ENCODE measurements around the gene TMEM151A.
A peak's percentile ranks its signal among the peaks of the same experiment; 100 is the strongest.

TMEM151A gene

DNA sequence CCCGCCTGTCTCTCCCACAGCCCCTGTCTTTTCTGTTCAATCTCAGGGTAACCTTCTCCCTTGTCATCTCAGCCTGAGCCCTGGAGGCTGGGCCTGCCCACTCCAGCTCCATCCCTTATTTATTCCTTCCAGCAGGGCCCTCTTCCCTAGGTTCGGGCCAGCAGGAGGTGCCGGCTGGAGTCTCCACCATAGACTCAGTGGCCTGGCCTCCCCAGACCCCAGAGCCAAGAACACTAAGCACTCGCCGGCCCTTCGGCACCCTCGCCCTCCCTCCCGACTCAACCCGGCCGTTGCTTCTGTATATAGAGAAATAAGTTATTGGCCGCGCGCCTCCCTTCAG lies 24.7 kb upstream of the TMEM151A start:
- H3K9me3 ChIP-seq (ENCODE audit: control insufficient read depth, low read length), result no peaks in the 10 kb centered on the region
- WGBS, 2 experiments, result 29 to 30% methylated on average over 13 of the region's 13 CpGs
- no peak overlapping the region for H3K27ac ChIP-seq (ENCODE audit: insufficient read depth, low read depth, low read length, poor library complexity, severe bottlenecking)
- peak overlapping the region; percentile 98 for H3K4me3 ChIP-seq (ENCODE audit: insufficient read depth, low read depth, low read length)
- no peaks in the 10 kb centered on the region for H3K4me1 ChIP-seq (ENCODE audit: control insufficient read depth, insufficient read depth, low read length)
- H3K27me3 ChIP-seq (ENCODE audit: control insufficient read depth, insufficient read depth, low read length, poor library complexity, severe bottlenecking), result no peaks in the 10 kb centered on the region
- peaks cover 26% of the 10 kb centered on the region for H3K36me3 ChIP-seq (ENCODE audit: control insufficient read depth, insufficient read depth, low read length)

DNA sequence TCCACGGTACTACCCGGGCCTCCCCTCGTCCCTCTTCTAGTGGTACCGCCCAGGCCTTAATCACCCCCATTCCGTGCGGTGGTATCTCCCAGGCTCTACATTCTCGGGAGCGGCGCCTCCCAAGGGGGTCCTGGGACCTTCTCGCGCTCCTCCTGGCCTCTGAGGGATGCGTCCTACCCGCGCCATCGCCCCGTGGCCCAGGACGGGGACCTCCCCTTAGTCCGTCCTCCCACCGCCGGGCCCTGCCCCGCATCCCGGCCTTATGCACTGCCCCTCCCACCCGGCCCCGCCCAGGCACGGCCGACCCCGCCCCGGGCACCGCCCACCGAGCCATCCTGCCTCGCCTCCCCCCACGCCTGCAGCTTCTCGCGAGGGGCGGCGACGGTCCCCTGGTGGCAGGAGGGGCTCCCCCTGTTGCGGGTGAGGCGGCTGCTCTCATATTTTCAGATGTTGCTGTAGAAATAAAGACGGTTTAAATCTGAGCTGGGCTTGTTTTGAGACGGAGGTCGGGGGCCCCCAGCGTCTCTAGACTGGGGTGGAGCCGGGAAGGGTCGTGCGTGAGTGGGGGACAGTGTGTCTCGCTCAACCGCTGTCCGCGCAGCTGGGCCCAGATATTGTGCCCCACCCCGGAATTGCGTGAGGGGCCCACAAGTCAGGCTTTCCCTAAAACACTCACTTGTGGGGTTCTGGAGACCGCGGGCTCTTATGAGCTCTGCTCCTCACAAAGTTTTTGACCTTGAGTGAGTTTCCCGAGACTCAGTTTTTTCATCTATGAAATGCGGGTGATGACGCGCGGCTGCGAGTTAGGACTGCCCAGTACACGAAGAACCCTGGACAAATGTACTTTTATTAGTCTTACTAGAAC lies 24.1 kb upstream of the TMEM151A start:
- Histone ChIP-seq H3K27ac (ENCODE audit: insufficient read depth, low read depth, low read length, poor library complexity, severe bottlenecking) (peak overlapping the region; percentile 64), H3K4me1 (ENCODE audit: control insufficient read depth, insufficient read depth, low read length) (no peaks in the 10 kb centered on the region), H3K9me3 (ENCODE audit: control insufficient read depth, low read length) (no peaks in the 10 kb centered on the region), H3K27me3 (ENCODE audit: control insufficient read depth, insufficient read depth, low read length, poor library complexity, severe bottlenecking) (no peaks in the 10 kb centered on the region), H3K4me3 (ENCODE audit: insufficient read depth, low read depth, low read length) (peak overlapping the region; percentile 98), H3K36me3 (ENCODE audit: control insufficient read depth, insufficient read depth, low read length) (peaks cover 31% of the 10 kb centered on the region)
- 1 to 2% methylated on average over 61 of the region's 61 CpGs for WGBS, 2 experiments

DNA sequence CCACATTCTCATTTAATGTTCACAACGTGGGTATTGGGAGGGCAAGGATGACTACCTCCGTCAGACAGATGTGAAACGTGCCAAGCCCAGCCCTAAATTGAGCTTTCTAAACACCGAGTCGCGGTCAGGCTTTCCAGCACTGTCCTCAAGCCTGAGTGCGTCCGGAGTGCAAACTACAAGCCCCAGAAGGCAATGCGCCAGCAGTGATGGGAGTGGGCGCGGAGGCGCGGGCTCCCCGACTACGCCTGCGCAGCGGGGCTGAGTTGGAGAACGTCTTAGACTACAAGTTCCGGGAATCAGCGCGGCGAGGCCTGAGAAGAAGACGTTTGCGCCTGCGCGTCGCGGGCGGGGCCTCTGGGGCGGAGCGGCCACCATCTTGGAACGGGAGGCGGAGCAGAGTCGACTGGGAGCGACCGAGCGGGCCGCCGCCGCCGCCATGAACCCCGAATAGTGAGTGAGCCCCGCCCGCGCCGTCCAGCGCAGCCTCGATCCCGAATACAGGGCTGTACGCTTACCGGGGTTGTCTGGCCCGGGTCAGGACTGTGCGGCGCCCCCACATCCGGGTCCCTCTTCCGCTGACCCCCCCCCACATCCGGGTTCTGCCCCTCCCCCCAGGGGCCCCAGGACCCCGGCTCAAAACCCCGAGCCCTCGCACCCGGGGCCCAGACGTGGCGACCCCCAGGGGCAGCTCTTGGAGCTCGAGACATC lies 23.3 kb upstream of the TMEM151A start, which contains the start of gene RAB1B:
Gene RAB1B, plus strand, starts transcription at position 396 of the 708 bp plus-strand sequence. Its CDS starts 41 bp downstream, at position 437.
- Histone ChIP-seq H3K4me1 (ENCODE audit: control insufficient read depth, insufficient read depth, low read length) (no peaks in the 10 kb centered on the region), H3K27me3 (ENCODE audit: control insufficient read depth, insufficient read depth, low read length, poor library complexity, severe bottlenecking) (no peaks in the 10 kb centered on the region), H3K36me3 (ENCODE audit: control insufficient read depth, insufficient read depth, low read length) (peaks cover 31% of the 10 kb centered on the region), H3K27ac (ENCODE audit: insufficient read depth, low read depth, low read length, poor library complexity, severe bottlenecking) (peak within 1 kb of the TSS; percentile 71), H3K9me3 (ENCODE audit: control insufficient read depth, low read length) (no peaks in the 10 kb centered on the region), H3K4me3 (ENCODE audit: insufficient read depth, low read depth, low read length) (peak within 1 kb of the TSS; percentile 98)
- 0% methylated on average over 63 to 64 of the region's 64 CpGs for whole genome bisulfite sequencing, 2 experiments

DNA sequence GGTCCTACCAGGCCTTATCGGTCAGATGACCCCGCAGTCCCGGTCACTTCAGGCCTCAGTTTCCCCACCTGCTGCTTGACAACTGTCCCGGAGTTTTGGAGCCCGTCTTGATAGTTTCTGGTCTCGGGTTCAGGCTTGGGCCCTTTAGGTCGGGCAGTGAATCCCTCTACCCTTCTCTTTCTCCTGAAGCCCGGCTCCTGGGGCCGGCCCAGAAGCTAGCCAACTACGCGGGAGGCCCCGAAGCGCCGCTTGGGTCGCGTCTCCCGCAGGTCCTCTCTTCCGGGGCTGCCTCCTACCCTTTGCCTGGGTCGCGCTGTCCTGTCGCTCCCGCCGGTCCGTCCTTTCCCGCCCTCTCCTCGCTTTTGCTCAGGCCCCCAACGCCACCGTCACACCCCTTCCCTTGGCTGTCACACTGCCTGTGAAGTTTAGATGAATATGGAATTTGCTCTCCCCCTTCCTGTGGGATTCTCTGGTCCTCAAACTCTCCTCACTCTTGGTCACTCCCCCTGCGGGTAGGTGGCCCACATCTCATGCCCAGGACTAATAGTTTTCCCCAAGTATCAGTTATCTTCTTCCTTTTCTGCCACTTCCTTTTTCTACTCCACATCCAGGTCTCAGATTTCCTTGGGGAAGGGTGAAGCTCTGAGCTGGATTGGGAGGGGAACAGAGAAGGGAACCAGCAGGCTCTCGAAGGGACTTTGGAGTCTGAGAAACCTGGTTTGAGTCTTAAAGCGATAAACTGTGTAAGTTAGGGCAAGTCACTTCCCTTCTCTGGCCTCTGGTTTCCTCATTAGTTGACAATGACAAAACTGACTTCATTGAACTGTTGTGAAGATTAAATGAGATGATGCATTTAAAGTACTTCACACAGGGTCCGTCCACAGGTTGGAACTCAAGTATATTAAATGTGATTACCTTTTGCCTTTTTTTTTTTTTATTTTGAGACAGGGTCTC lies 22.5 kb upstream of the TMEM151A start:
- no peaks in the 10 kb centered on the region for H3K4me1 ChIP-seq (ENCODE audit: control insufficient read depth, insufficient read depth, low read length)
- peak overlapping the region; percentile 71 for H3K27ac ChIP-seq (ENCODE audit: insufficient read depth, low read depth, low read length, poor library complexity, severe bottlenecking)
- peaks cover 25% of the 10 kb centered on the region for H3K36me3 ChIP-seq (ENCODE audit: control insufficient read depth, insufficient read depth, low read length)
- H3K4me3 ChIP-seq (ENCODE audit: insufficient read depth, low read depth, low read length), result peak overlapping the region; percentile 98
- no peaks in the 10 kb centered on the region for H3K27me3 ChIP-seq (ENCODE audit: control insufficient read depth, insufficient read depth, low read length, poor library complexity, severe bottlenecking)
- H3K9me3 ChIP-seq (ENCODE audit: control insufficient read depth, low read length), result no peaks in the 10 kb centered on the region
- WGBS, 2 experiments, result 7% methylated on average over 32 of the region's 32 CpGs

DNA sequence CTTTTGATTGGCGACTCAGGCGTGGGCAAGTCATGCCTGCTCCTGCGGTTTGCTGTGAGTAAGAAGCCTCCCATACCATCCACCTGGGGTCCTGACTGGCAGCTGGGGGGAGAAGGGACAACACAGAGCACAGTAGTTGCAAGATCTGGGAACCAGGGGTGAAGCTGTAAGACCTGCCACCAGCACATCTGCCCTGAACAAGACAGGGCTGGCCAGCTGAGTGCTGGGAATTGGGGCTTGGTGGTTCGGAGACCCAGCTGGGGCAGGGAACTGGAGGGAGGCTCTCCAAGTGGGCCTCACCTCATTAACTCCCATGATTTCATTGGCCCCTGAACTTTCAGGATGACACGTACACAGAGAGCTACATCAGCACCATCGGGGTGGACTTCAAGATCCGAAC lies 19.9 kb upstream of the TMEM151A start:
- Histone ChIP-seq H3K4me3 (ENCODE audit: insufficient read depth, low read depth, low read length) (no peak overlapping the region), H3K9me3 (ENCODE audit: control insufficient read depth, low read length) (no peaks in the 10 kb centered on the region), H3K4me1 (ENCODE audit: control insufficient read depth, insufficient read depth, low read length) (no peaks in the 10 kb centered on the region), H3K27ac (ENCODE audit: insufficient read depth, low read depth, low read length, poor library complexity, severe bottlenecking) (no peak overlapping the region), H3K27me3 (ENCODE audit: control insufficient read depth, insufficient read depth, low read length, poor library complexity, severe bottlenecking) (no peaks in the 10 kb centered on the region), H3K36me3 (ENCODE audit: control insufficient read depth, insufficient read depth, low read length) (peaks cover 31% of the 10 kb centered on the region)
- WGBS, 2 experiments, result 94 to 96% methylated on average over 7 of the region's 7 CpGs

DNA sequence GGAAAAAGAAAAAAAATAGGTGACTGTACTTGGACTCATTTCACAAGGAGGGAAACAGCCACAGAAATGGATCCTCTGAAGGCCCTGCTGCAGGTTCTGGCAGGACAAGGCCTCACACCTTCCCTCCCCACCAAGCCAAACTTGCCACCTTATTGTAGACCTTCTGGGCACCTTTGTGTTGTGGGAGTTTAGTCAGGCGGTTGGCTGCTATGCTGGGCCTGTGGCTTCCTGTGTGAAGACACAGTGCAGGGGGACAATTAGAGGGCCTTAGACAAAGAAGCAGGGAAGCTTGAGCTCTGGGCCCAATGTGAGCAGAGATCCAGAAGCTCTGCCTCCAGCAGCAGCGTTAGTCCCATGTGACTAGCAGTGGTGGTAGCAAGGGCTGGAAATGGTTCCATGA lies 19.1 kb upstream of the TMEM151A start:
- Histone ChIP-seq H3K27ac (ENCODE audit: insufficient read depth, low read depth, low read length, poor library complexity, severe bottlenecking) (no peak overlapping the region), H3K36me3 (ENCODE audit: control insufficient read depth, insufficient read depth, low read length) (peaks cover 31% of the 10 kb centered on the region), H3K4me3 (ENCODE audit: insufficient read depth, low read depth, low read length) (no peak overlapping the region), H3K4me1 (ENCODE audit: control insufficient read depth, insufficient read depth, low read length) (peaks cover 3% of the 10 kb centered on the region), H3K27me3 (ENCODE audit: control insufficient read depth, insufficient read depth, low read length, poor library complexity, severe bottlenecking) (no peaks in the 10 kb centered on the region), H3K9me3 (ENCODE audit: control insufficient read depth, low read length) (no peaks in the 10 kb centered on the region)
- WGBS, 2 experiments, result 95 to 99% methylated on average over 2 of the region's 2 CpGs

DNA sequence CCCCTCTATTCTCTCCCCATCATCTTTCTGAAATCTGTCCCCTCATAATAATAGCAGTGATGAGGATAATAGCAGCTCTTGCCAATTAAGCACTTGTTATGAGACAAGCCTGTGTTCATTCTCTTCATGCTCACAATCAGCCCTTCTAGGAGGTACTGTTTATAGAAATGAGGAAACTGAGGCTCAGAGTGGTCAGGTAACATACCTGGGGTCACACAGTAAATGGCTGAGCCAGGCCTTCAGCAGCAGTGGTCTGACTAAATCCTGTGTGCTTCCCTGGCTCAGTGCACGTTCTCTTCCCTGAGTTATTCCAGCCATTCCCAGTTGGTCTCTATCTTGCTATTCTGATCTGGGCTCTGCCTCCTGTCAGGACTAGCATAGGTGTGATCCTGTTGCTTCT lies 17.5 kb upstream of the TMEM151A start:
- Histone ChIP-seq H3K4me1 (ENCODE audit: control insufficient read depth, insufficient read depth, low read length) (peaks cover 8% of the 10 kb centered on the region), H3K27me3 (ENCODE audit: control insufficient read depth, insufficient read depth, low read length, poor library complexity, severe bottlenecking) (no peaks in the 10 kb centered on the region), H3K4me3 (ENCODE audit: insufficient read depth, low read depth, low read length) (no peak overlapping the region), H3K27ac (ENCODE audit: insufficient read depth, low read depth, low read length, poor library complexity, severe bottlenecking) (no peak overlapping the region), H3K36me3 (ENCODE audit: control insufficient read depth, insufficient read depth, low read length) (peaks cover 31% of the 10 kb centered on the region), H3K9me3 (ENCODE audit: control insufficient read depth, low read length) (no peaks in the 10 kb centered on the region)
- WGBS, 2 experiments, result 79 to 86% methylated on average over 1 of the region's 1 CpG

DNA sequence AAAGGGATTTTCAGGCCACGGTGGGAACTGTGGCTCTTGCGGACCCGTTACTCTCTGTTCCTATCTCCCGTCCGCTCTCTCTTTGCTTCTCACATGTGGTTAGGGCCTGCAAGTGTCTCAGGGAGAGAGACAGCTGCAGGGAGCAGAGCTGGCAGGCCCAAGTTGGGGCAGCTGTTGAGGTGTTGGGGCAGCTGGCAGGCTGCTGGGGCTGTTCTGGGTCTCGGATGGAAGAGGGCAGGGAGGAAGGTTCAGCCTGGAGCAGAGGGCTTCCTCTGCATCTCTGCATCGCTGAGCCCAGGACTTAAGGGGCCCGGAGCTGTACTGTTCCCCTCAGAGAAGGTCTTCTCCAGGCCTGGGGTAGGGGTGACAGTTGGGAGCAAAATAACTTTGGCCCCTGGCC lies 16.3 kb upstream of the TMEM151A start:
- H3K4me3 ChIP-seq (ENCODE audit: insufficient read depth, low read depth, low read length), result no peak overlapping the region
- H3K27ac ChIP-seq (ENCODE audit: insufficient read depth, low read depth, low read length, poor library complexity, severe bottlenecking), result no peak overlapping the region
- WGBS, 2 experiments, result 95 to 96% methylated on average over 8 of the region's 8 CpGs
- peaks cover 20% of the 10 kb centered on the region for H3K4me1 ChIP-seq (ENCODE audit: control insufficient read depth, insufficient read depth, low read length)
- H3K27me3 ChIP-seq (ENCODE audit: control insufficient read depth, insufficient read depth, low read length, poor library complexity, severe bottlenecking), result no peaks in the 10 kb centered on the region
- peaks cover 31% of the 10 kb centered on the region for H3K36me3 ChIP-seq (ENCODE audit: control insufficient read depth, insufficient read depth, low read length)
- H3K9me3 ChIP-seq (ENCODE audit: control insufficient read depth, low read length), result no peaks in the 10 kb centered on the region

DNA sequence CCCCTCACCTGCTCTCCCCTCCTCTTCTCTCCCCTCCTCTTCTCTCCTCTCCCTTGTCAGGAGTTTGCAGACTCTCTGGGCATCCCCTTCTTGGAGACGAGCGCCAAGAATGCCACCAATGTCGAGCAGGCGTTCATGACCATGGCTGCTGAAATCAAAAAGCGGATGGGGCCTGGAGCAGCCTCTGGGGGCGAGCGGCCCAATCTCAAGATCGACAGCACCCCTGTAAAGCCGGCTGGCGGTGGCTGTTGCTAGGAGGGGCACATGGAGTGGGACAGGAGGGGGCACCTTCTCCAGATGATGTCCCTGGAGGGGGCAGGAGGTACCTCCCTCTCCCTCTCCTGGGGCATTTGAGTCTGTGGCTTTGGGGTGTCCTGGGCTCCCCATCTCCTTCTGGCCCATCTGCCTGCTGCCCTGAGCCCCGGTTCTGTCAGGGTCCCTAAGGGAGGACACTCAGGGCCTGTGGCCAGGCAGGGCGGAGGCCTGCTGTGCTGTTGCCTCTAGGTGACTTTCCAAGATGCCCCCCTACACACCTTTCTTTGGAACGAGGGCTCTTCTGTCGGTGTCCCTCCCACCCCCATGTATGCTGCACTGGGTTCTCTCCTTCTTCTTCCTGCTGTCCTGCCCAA lies 15.6 kb upstream of the TMEM151A start:
- Histone ChIP-seq H3K4me3 (ENCODE audit: insufficient read depth, low read depth, low read length) (no peak overlapping the region), H3K27ac (ENCODE audit: insufficient read depth, low read depth, low read length, poor library complexity, severe bottlenecking) (no peak overlapping the region), H3K4me1 (ENCODE audit: control insufficient read depth, insufficient read depth, low read length) (peaks cover 26% of the 10 kb centered on the region), H3K27me3 (ENCODE audit: control insufficient read depth, insufficient read depth, low read length, poor library complexity, severe bottlenecking) (no peaks in the 10 kb centered on the region), H3K36me3 (ENCODE audit: control insufficient read depth, insufficient read depth, low read length) (peaks cover 31% of the 10 kb centered on the region), H3K9me3 (ENCODE audit: control insufficient read depth, low read length) (no peaks in the 10 kb centered on the region)
- 95% methylated on average over 14 of the region's 14 CpGs for WGBS, 2 experiments
